HG03469 (cell line): ENCODE data around the gene RAD51B.

Experiments used
- ATAC-seq: cut with Tn5 transposase; IDR thresholded peaks from one replicate; pipeline ENCODE4 v1.9.1; 2021; ENCODE audit warnings: mild to moderate bottlenecking, moderate library complexity, moderate number of reproducible peaks; ENCODE audit not compliant: unreplicated experiment

The RAD51B gene

DNA sequence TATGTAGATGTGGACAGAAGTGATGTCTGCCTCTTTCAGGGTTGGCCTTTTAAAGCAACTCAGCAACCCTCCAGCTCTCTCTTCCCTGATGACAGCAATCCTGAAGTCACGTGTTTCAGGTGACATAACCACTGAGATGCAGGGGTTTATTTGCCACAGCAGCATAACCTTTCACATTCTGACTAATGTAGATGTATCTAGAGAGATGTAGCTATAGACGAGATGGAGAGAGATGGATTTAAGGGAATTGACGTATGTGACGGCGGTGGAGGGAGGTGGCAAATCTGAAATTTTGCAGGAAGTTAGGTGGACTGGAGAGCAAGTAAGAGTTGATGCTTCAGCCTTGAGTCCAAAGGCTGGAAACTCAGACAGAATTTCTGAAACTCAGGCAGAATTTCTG is 847.3 kb downstream of the RAD51B start:
- no peak for ATAC-seq

DNA sequence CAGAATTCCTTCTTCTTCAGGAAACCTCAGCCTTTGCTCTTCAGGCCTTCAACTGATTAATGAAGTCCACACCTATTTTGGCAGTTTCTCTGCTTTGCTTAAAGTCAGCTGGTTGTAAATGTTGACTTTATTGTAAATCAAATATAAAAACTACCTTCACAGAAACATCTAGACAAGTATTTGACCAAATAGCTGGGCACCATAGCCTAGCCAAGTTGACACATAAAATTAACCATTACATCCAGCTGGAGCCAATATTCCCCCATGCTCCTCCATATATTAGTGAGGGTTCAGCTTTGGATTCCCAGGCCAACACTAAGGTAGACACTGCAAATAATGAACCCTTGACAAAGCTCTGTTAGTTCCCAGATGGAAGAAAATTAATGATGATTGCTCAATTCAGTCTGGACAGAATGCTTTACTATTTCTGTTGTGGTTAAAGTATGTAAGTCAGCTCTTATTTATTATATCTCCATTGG is 847.8 kb downstream of the RAD51B start:
- ATAC-seq: no peak

DNA sequence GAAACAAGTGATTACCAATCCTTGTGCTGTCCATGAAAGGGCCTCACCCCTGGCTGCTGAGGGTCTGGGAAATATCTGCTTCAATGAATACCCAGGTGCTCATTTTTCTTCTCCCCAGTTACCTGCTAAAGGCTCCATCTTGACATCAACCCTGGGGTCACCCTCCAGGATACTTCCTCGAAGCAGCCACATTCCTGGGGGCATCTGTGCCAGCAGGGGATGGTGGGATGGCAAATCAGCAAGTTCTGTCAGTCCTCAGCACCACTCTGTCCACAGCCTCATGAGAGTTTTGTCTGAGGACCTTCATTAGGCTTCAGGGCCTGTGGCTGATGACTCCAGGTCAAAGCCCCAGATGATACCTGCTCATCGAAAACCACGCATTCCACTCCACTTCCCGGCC is 848.4 kb downstream of the RAD51B start:
- no peak for ATAC-seq

DNA sequence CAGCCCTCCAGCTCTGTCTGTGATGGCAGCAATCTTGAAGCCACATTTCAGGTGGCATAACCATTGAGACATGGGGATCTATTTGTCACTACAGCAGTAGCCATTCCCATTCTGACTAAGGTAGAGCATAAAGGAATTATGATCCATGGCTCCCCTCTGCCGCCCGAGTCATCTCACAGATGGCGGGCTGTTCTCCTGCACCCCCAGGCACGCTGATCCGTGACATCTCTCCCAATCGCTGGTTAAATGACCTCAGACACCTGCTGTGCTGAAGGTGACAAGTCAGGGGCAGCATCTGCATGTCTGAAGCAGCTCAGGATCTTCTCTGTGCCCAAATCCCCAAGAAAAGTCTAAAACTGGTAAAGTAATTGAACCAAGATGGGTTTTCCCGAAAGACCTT is 849.0 kb downstream of the RAD51B start:
- no peak for ATAC-seq

DNA sequence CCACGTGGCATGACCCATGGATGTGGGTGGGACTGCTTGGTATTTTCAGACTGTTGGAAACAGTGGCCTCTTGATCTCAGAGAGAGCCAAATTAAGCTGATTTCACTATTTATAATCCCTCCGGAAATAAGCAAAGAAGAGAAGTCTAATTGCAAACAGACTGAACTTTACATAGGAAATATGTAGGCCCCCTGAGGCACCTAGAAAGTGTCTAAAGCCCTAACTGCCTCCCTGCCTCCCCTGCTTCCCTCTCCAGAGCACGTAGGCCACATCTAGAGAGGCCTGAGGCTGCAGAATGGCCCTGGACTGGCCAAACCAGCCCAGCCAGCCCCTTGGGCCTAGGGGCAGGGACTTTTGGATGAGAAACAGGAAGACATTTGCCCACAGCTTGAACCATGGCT is 849.5 kb downstream of the RAD51B start:
- no peak for ATAC-seq

DNA sequence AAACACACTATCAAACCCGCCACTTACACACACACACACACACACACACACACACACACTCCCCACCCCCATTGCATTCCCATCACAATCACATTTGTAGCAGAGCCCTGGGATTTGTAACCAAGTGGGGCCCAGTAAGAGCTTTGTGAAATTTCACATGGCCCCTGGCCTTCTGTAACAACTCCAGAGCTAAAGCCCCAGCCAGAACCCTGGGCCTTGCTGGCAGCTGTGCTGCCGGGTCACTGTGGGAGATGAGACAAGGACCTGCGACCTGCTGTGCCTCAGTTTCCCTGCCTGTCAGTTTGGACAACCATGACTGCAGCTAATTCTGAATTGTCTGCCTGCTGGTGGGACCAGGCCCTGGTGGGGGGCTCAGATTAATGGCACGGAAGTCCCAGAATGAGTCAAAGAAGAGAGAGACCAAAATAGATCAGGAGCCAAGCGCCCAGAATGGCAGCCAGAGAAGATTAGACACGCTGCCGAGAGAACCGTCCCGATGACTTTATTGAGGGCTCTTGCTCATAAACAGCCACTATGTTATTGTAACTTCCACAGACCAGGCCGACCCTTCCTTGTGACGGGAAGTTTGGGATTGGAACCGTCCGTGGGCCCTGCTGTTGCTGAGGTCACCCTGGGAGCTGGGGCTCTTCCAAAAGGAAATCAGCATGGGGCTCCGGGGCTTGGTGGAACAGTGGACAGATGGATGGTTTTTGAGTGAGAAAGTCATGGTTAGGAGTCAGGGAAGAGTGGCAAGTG is 850.2 kb downstream of the RAD51B start:
- ATAC-seq: no peak

DNA sequence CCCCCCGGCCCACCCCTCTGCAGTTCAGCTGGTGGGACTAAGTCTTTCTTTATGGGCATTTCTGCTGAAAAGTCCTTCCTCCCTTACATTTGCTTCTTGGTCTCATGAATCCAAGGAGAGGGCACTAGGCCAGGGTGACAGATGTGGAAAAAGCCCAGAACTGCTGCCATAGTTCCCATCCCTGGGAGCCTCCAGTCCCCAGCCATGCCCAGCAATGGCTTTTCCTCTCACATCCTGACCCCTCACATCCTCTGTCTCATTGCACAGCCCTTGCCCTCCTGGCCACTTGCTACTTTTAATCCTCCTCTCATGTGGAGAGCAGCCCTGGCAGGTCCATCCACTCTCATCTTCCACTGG is 850.8 kb downstream of the RAD51B start:
- ATAC-seq: no peak

DNA sequence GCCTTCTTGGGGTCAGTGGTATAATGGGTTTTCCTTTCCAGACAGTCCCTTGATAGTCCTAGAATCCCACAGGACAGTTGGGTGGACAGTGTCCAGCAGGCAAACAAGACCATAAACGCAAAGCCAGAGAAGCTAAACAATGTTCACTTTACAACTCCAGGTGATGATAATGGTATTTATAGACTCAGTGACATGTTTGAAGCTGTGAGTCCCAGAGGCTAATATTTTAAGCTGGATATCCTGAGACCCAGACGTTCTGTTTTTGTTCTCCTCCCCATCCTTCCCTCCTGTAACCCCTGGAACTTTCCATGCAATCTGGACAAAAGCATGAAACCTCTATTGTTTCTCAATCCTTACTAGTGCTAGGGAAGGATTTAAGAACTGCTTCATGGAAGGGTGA is 852.3 kb downstream of the RAD51B start:
- ATAC-seq: no peak

DNA sequence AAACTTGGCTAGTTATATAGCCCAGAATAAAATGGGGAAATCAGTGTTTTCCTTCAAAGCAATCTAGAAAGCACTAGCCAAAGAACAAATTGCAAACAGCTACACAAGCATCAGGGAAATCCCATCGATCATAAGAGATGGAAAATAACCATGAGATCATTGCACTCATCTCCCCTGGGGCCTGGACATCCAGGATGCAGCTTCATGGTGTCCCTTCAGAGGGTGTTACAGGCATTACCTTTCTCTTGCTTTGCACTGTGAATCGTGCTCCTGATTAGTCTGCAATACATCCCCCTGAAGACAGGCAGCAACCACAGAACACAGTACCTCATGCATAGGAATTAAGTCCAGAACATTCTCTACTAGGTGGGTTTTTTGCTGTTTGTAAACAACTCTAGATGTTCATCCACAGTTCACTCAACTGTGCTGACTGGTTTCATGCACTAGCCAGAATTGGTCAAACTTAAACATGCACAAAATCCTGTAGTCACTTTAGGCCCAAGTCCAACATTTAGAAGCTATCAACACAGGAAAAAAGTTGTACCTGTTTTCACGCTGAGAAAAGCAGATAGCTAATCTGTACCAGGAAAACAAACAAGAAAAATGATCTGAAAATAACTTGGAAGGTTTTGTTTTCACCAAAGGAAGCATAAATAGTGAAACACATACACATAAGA is 853.2 kb downstream of the RAD51B start:
- ATAC-seq: no peak

DNA sequence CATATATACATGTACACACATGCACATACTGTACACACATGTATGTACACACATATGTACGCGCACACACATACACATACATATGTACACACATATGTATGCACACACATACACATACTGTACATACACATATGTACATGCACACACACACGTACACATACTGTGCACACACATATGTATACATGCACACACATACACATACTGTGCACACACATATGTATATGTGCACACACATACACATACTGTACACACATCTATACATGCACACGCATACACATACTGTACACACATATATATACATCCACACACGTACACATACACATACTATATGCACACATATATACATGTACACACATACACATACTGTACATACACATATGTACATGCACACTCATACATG is 853.9 kb downstream of the RAD51B start:
- no peak for ATAC-seq

DNA sequence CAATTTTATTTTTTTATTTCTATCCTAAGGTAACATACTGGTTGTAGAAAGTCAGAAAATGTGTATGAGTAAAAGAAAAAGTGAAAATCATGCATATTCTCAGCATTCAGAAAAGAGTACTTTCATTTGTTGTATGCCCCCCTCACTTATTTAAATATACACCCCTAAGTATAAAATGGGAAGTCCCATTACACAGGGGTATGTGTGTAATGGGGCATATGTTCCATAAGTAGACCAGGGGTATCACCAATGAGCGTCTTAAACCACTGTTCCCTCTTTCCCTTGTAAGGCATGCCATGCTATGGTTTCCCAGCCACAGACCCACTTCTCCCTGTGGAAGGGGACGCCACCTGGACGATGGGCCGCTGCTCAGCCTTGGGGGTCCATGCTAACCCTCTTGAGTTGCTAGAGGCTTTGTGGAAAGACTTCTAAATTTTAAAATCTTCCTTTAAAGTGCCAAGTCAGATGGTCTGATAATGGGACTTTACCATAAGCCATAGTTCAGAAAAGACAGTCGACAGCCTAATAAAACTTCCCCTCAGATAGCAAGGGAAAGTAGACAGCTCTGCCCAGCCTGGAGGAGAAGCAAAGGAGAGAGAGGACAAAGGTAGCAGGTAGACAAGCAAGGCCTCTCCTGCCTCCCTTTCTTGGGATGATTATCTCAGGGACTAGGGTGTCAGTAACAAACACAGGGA is 855.1 kb downstream of the RAD51B start:
- no peak for ATAC-seq

DNA sequence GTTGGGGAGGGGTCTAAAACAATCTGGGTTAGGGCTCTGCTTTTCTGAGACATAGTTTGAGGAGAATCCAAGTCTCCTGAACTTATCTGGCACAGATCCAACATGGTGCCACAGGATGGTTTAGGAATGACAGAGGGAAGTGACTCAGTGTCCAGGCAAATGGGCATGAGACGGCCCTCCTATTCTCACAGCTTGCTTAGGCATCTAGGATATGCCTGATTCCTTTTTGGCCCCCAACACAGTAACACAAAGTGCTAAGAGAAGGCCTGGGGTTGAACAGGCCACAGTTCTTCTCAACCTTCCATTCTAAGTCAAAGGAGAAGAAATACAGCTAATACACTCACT is 855.6 kb downstream of the RAD51B start:
- no peak for ATAC-seq

DNA sequence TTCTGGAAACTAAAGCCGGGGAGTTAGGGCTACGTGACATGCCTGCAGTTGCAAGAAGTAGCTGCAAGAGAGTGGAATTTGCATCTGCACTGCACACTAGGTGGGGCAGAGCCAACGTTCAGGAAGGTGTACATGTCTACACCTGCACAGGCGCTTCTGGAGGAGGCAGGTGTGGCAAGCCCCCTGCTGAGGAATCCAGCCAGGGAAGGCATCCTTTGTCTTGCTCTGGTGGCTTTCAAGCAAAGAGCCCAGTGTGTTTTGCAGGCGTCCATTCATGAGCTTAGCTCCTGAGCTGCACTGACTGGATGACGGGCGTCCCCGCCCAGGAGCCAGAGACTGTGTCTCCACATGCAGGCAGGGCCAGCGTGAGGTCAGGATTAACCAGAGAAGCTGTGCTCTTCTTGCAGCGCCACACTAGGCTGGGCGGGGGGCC is 856.9 kb downstream of the RAD51B start:
- ATAC-seq: no peak

DNA sequence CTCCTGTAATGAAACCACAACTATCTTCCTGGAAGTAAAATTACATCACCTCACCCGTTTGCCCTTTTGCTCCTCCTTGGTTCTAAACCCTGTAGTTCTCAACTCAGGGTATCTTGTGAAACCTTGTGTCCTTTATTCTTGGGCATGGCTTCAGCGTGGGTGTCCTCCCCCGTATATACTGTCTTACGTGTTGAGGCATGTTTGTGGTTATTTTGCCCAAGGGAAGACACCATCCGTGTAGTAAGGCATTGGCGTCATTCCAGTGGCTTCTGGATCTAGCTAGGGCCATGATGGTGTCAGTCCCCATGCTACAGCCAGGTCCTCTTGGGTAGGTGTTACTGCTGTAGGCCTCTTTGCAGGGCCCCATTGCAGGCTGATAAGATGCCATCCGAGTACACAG is 857.9 kb downstream of the RAD51B start:
- ATAC-seq: no peak

DNA sequence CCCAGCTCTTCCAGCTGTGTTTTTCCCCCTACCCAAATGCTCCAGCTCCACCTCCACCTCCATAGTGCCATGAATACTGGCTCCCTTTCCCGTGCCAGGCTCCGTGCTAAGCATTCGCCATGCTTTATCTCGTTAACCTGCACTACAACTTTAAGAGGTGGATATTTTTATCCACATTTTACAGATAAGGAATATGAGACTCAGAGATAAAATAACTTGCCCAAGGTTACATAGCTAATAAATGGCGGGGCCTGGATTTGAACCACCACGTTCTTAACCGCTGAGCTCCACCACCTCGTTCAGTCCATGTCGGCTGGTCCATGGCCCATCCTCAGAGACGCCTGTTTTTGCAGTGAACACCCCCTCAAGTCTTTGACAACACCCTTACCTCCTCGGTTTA is 858.3 kb downstream of the RAD51B start:
- ATAC-seq: no peak

DNA sequence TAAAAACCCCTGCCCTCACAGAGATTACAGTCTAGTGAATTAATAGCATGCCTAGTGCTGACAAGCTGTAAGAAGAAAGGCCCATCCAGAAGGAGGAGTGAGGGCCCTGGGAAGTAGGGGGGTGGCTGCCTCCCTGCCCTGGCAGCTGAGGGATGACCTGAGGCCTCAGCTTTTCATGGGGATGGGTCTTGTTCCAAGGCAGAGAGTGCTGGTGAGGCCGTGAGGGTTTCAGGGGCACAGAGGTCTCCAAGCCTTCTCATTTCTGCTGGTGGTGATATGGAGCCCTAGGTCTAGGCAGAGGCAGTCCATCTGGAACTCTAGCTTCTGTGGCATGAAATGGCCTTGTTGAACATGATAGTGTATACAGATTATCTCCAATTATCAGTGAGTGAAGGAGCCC is 858.9 kb downstream of the RAD51B start:
- no peak for ATAC-seq

DNA sequence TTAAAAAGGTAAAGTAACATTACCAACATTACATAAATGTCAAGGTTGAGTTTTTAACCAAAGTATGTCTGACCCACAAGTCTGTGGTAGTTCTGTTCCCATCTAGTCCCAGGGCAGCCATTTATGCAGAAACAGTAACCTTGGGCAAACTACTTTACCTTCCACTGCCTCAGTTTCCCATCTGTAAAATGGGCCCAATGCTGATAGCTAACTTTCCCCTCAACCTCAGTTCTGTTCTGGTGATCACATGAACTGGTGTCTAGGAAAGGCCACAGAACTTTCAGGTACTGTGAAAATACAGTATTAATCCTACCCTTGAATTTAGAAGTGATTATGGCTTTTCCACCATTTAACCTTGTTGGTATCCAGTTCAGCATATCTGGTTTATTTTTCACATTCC is 859.7 kb downstream of the RAD51B start:
- no peak for ATAC-seq

DNA sequence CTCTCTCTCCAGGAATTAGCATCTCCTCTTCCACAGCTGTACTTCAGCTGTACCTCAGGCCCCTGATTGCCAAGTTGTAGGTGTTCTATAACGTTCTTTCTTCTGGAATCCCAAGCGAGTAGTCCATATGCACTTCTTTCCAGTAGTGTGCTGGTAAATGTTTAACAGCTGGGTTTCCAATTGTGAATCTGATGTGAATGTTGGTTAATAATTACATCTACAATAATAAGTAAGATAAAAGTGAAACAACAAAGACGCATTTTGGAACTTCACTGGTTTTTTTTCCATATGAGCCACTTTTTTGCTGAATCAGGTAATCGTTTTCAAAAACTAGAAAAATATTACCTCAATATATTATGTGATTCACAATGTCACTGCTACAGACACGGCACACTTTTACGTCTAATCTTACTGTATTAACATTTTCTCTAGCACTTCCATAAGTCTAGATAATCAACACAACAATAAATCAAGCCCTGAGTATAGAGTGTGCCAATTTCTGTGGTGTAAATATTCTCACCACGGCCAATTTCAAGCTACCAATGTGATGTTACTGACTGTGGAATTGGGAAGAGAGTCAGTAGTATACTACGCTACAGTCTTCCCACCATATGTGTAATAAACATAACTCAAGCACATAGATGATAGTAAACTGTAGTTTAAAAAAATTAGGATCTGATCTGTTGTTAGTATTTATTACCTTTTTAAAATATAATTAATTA is 860.3 kb downstream of the RAD51B start:
- ATAC-seq: no peak

DNA sequence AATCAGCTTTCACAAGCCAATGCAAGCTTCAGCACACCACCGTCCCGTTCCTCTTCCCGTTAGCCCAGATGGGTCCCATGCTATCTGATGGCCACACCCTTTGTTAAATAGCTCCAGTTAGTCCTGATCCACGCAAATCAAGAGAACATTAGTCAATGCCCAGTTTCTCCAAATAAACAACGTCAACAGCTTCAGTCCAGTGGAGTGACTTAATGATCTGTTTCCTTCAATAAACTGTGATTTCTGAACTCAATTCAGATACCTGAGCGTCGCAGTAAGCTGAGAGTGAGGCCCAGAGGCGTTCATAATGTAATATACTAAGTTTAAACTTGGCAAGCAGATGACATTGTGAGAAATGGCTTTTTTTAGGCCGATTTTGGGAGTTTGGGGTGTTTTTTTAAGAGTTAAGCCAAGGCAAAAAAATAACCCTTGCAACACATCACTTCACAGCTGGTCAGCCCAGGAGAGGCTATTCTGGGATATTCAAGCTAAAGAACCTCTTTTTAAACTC is 861.0 kb downstream of the RAD51B start:
- ATAC-seq: no peak

DNA sequence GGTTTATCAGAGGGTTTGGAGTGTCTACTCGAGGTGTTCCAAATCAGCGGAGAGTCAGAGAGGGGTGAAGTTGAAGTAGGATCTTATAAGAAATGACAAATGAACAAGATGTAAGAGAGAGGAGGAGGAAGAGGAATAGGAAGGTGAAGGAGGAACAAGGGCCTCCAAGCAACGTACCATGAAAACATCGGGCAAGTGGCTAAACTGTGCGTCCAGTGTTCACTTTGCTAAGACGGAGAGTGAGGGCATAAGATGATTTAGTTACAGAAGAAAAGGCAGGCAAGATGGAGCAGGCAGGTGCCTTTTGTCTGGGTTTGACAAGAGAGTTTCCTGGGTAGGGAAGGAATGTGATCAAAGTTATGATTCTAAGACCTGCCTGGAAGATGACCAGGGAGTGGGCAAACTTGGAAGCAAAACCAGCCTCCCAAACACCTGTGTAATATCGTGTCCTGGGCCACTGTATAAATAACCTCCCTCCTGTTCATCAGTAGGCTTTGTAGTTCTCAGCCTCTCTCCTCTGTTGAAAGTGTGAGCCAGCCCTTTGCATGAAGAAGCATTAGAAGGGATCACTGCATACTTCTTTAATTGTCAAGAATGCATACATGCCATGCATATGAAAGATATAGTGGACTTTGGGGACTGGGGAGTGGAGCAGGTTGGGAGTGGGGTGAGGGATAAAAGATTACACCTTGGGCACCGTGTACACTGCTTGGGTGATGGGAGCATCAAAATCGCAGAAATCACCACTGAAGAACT is 861.9 kb downstream of the RAD51B start:
- ATAC-seq: no peak
